Heart left ventricle (tissue), 13 donors: ENCODE results near the gene MYLK2.

Experiments
- POLR2A ChIP-seq, 2 donors: fragments of 450-650 bp; IDR thresholded peaks; one replicate each; pipeline ENCODE4 v1.6.1; 2017; ENCODE audit warnings: antibody characterized with exemption in 2 of 2, mild to moderate bottlenecking in 2 of 2, moderate library complexity in 2 of 2
- TF ChIP-seq, protein P1 (sequence below), 12 donors: fragments of 200-600 bp; sonication (generic) in 4 of 12; IDR thresholded peaks; one replicate each; pipeline versions ENCODE4 v1.5.0 to v1.8.0; 2018 to 2022; ENCODE audit warnings: antibody characterized with exemption in 12 of 12, mild to moderate bottlenecking in 5 of 12
- donor health status: ischemic (EF 13 %, LVEDD 7.1; RV severe dilation, severe dysfunction).
- donor health status: DM: no; HTN: yes; CAD: no.
- donor health status: DM: no; HTN: no; CAD: no.
- donor health status: ischemic (EF 25% LVEDD 6.9; RV normal size, moderate dysfunction).
- donor health status: ischemic (EF 25% LVEDD 5.7; RV mildly dilated, moderate dysfunction).
- donor health status: ischemic (EF 35%, LVEDD 5.7; RV mildly dilated, moderate dysfunction).
- donor health status: nonischemic (EF 11% LVEDD 7.7; RV severe dilation, severe dysfunction).
- donor health status: DM: yes; HTN: yes; CAD: no.
- donor health status: PGD.
- donor health status: ischemic (EF 29% LVEDD 5.4; RV normal size, mild dysfunction).
- donor health status: nonischemic (EF 23%, LVEDD 6.1; RV moderate dilation, normal function).

DNA sequence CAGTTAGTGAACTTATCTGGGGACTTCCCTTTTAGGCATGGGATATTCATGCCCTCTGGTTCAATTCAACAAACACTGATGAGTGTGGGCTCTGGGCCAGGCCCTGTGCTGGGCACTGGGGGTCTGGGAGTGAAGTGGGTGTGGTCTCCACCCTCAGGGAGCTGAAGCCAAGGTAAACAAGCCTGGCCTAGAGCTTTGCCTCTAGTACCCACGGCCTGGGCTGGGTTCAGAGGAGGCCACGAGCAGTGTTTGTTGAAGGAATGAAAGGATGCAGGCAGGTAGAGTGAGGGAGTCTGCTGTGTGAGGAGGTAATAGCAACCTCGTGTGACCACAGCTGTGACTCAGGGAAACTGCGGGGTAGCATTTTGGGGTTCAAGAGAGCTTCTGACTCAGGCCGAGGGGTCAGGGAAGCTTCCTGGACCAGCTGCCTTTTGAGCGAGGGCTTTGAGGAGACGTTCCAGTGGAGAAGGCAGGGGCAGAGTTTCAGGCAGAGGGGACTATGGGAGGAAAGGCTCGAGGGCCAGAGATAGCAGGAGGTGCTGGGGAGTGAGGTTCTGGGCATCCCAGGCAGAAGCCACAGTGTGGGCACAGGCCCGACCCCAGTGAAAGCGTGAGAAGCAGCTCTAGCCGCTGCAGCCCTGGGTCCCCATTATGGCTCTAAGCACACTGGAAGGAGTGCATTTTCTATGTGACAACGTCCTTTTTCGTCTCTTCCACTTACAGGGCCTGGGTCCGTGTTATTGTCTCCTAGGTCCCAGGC lies 5.6 kb downstream of the MYLK2 start:
- TF ChIP-seq, protein P1, sequence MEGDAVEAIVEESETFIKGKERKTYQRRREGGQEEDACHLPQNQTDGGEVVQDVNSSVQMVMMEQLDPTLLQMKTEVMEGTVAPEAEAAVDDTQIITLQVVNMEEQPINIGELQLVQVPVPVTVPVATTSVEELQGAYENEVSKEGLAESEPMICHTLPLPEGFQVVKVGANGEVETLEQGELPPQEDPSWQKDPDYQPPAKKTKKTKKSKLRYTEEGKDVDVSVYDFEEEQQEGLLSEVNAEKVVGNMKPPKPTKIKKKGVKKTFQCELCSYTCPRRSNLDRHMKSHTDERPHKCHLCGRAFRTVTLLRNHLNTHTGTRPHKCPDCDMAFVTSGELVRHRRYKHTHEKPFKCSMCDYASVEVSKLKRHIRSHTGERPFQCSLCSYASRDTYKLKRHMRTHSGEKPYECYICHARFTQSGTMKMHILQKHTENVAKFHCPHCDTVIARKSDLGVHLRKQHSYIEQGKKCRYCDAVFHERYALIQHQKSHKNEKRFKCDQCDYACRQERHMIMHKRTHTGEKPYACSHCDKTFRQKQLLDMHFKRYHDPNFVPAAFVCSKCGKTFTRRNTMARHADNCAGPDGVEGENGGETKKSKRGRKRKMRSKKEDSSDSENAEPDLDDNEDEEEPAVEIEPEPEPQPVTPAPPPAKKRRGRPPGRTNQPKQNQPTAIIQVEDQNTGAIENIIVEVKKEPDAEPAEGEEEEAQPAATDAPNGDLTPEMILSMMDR (IDR thresholded peaks at IDR 0.05), result no peak
- TF ChIP-seq POLR2A (IDR thresholded peaks at IDR 0.05), result no peak
